Stimulated activated CD4-positive, alpha-beta T cell treated with anti-CD3 and anti-CD28 coated beads, Interleukin-1b, Interleukin-23, amount 100 ng/mL, for 48 hours (primary cell): Measurements from ENCODE around the gene PTGIS.
"Not testable (repeated sequence)": the region's sequence is repeated elsewhere in the genome, so short reads cannot be mapped to it uniquely, and the experiment has no call there.

Experiments used
- DNase-seq: peaks from one replicate; pipeline ENCODE4 v3.0.0-alpha.2; 2020

The PTGIS gene

DNA sequence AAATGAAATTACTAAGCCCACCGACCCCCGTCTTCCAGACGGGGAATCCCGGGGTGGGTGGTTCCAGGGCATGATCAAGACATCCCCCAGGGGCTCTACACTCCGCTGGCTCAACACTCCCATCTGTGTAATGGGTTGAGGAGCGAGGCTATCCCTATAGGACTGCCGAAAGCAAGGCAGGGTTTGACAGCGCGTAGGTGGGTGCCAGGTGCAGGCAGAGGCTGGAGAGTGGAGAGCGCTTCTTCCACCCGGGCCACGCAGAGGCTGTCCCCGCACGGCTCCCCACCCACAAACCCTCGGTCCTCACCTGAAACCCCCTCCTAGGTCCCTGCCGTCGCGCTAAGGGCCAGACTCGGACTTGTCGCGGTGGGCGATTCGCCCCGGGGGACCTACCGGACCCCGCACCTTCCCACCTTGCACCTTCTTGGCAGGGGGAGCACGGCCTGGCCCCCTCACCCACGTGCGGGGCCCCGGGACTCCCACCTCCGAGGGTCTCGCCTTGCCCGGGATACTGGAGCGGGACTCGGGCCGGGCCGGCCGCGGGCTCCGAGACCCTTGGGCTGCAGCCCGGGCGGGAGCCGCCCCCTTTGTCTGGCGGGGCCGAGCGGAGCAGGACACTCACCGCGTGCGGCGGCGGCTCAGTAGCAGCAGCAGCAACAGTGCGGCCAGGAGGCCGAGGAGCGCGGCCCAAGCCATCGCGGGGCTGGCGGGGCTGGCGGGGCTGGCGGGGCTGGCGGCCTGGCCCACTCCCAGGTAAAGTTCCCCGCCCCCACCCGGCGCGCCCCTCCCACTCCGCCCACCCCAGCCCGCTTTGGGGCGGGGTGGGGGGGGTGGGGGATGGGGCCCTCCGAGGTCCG, at the start of gene PTGIS:
TSS of gene PTGIS (minus strand) at position 717 of the 857 bp plus-strand sequence. CDS start at position 696, 21 bp downstream.
- no peak for DNase-seq

DNA sequence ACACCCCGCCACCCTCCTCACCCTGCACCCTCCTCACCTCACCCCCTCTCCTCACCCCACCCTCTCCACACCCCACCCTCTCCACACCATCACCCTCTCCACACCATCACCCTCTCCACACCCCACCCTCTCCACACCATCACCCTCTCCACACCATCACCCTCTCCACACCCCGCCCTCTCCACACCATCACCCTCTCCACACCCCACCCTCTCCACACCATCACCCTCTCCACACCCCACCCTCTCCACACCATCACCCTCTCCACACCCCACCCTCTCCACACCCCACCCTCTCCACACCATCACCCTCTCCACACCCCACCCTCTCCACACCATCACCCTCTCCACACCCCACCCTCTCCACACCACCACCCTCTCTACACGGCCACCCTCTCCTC, 49.5 kb upstream of the PTGIS start:
- DNase-seq, result not testable (repeated sequence)

GRCh38 chr20:49616154-49617007, 48.4 kb upstream of the PTGIS start:
- DNase-seq, result no peak

- no peak for DNase-seq
Observed at GRCh38 chr20:49615401-49616153, 47.6 kb upstream of the PTGIS start.

- DNase-seq, result not testable (repeated sequence)
Observed at GRCh38 chr20:49615051-49615400, 47.1 kb upstream of the PTGIS start.

- DNase-seq, result no peak
Observed at GRCh38 chr20:49614338-49615050, 46.6 kb upstream of the PTGIS start.

DNA sequence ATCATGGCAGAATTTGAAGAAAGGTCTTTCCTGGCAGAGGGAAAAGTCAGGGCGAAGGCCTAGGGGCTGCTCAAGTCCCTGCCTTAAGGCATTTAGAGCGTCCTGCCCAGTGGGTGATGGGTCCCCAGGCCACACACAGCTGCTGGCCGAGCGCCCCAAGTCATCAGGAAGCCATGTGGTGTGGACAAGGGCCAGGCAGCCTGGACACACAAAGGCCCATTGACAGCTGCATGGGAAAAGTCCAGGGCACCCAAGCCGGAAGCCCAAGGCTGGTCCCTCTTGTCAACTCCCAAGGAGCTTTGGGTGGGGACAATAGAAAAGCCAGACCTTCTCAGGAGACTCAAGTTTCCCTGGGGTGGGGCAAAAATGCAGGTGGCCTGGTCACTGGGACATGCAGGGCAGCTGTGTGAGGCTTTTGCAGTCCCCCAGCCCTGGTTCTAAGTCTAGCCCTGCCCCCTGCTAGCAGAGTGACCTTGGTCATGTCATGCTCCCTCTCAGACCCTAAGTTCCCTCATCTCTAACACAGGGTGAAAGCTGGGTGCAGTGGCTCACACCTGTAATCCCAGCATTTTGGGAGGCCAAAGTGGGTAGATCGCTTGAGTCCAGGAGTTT, 44.3 kb upstream of the PTGIS start:
- no peak for DNase-seq

GRCh38 chr20:49611539-49612126, 43.7 kb upstream of the PTGIS start:
- not testable (repeated sequence) for DNase-seq

DNA sequence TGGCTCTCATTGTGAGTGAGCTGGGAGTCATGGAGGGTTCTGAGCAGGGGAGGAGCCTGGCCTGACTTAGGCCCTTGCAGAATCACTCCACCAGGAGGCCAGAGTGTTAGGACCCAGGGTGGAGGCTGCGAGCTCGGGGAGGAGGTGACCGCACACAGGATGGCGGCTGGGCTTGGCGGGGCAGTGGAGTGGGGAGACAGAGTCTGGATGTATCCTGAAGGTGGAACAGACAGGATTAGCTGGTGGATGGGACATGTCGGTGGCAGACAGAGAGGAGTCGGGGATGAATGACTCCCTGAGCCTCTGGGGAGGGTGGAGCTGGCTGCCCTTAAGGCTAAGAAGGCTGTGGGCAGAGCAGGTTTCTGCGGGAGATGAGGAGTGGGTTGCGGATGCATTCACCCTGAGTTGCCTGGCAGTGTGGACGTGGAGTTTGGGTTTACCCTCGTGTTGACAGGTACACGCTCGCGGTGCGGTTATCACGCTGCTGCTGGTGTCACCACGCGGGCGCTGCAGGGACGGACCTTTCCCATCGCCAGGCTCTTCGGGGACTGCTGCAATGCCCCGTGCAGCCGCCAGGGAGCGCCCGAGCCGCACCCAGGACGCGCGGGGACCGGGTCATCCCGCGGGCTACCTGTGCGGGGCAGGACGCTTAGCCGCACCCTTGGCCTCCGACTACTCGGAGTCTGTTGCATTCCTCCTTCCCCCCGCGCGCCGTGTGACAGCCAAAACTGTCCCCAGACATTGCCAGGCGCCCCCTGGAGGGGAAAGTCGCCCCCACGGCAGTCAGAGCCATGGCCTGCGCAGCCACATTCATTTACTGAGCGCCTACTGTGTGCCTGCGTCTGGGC, 43.0 kb upstream of the PTGIS start:
- DNase-seq, result peak; percentile 81

DNA sequence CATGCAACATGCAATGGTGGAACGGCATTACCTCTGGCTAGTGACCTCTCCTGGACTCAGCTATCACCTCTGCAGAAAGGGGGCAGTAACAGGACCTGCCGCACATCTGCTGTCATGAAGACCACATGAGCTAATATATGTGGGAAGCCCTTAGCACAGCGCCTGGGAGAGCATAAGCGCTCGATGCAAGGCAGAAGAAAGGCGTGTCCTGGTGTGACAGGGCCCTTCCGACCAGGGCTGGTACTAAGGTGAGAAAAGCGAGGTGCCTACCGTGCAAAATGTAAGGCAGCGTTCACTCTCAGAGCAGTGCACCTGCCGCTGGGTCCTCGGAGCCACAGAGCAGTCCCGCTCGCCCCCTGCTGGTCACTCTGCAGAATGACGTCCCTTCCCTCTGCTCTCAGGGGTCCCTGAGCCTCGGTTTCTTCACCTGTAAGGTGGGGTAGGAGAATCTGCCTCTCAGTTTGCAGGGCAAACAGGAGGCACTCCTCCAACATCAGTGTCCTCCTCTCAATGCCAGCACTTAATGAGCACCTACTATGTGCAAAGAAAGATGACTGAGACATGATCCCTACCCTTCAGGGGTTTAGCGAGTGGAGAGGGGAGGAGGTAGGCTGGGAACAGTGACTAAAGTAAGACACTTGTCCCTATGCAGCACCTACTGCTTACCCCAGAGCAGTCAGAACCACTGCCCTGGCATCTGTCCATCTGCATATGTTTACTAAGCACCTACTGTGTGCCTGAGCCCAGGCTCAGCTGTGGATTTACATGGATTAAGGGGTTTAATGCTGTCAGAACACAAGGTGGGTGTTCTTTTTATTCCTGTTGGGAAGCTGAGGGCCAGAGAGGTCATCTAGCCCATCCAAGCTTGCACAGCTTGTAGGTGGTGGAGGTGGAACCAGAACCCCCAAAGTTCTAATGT, 41.1 kb upstream of the PTGIS start:
- DNase-seq, result peak; percentile 78

DNA sequence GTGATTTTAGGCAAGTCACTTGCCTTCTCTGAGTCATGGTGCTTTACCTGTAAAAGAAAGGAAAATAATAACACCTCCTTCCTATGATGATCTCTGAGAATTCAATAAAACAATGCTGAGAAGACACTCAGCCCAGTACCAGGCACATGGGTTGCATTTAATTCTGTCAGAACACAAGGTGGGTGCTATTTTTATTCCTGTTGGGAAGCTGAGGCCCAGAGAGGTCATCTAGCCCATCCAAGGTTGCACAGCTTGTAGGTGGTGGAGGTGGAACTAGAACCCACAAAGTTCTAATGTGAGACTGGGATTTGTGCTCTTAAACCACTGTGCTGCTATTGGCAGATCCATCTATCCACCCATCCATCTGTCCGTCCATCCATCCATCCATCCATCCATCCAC, 39.6 kb upstream of the PTGIS start:
- DNase-seq, result no peak

DNA sequence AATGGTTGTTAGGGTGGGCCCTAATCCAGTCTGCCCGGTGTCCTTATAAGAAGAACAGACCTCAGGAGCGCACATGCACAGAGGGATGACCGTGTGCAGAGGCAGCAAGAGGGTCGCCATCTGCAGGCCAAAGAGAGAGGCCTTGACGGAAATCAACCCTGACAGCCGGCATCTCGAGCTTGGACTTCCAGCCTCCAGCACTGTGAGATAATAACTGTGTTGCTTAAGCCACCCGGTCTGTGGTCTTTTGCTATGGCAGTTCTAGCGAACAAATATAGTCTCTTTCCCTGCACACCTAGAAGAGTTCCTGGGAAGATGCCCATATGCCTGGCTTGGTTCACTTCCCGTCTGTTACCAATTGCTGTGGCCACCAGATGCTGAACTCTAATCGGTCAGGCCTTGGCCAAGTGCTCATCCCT, 35.3 kb upstream of the PTGIS start:
- no peak for DNase-seq

DNA sequence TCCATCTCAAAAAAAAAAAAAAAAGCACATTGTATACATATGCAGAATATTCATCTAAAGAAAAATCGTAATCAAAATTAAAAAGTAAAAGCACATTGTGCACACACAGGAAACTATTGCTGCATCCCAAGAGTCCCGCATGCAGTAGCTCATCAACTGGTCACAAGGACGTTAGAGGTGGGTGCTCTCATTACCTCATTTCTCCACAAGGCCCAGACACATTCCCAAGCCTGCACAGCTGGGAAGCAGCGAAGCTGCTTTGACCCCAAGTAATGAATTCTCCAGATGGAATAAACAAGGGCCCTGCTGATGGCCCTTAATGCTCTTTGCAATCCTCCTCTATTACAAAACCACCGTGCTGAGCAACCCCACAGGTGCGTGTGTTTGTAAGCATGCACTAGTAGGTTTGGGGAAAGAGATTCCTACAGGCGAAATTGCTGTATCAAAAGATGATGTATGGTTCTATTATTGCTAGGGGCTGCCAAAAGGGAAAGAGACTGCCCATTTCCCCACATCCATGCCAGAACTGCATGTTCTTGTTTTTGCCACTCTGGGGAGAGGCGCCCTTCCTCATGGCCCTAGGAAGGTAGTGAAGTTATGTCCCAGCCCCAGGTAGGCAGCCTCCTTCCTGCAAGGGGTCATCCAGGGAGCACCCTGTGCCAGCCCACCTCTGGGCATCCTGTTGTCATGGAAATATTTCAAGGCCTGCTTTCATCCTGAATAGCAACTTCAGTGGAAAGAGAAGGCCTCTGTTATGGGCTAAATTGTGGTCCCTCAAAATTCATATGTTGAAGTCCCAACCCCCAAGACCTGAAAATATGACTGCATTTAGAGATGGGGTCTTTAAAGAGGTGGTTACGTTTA, 34.6 kb upstream of the PTGIS start:
- no peak for DNase-seq

- no peak for DNase-seq
Observed at GRCh38 chr20:49601153-49601924, 33.4 kb upstream of the PTGIS start.

- DNase-seq, result no peak
Observed at GRCh38 chr20:49599746-49600113, 31.8 kb upstream of the PTGIS start.

DNA sequence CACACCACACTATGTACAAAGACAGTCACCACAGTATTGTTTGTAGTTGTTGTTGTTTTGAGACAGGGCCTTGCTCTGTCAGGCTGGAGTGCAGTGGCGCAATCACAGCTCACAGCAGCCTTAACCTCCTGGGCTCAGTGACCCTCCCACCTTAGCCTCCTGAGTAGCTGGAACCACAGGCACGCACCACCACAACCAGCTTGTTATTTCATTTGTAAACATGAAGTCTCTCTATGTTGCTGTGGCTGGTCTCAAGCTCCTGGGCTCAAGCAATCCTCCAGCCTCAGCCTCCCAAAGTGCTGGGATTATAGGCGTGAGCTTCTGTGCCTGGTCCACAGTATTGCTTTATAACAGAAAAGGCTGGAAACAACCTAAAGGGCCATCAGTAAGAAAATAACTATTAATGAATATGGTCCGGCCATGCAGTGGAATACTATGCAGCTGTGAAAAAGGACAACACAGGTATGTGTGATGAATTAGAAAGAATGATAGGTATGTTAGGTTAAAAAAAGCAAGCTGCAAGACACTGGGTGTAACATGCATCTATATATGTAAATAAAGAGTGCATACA, 30.0 kb upstream of the PTGIS start:
- DNase-seq, result no peak

DNA sequence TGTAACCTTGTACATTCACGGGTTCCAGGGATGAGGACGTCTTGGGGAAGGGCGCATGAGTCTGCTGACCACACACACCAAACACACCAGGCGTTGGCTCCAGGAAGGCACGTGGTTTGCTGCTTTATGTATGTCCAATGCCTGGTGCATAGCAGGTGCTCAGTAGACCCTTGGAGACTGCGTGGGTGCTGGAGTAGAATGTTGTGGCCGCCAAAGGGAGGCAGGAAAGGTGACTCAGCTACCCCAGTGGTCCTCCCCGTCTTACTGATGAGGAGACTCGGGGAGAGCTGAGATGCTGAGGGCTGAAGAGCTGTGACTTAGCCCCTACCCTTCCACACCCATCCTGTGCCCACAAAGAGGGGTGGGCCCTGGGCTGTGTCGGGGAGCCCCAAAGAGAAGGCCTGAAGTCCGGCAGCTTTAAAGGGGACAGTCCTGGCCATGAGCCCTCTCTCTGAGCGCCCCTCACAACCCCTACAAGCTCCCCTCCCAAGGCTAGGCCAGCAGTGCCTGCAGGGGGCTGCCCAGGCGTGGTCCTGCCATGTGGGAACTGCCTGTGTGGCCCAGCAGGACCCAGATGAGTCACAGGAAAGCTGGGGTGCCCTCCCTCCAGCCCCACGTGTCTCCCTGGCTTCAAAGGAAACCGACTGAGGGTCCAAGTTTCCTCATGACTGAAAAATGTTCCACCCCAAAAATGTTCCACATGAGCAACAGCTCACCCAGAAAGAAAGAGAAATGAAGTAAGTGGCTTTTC, 28.0 kb upstream of the PTGIS start:
- DNase-seq, result peak; percentile 92
